ENCODE results near the gene TSPAN3.

Gene TSPAN3

GRCh38 chr15:77030048-77030927 is 40.6 kb downstream of the TSPAN3 start:
- Histone ChIP-seq H3K36me3 (ENCODE audit: insufficient read depth, low read length) (no peaks in the 10 kb centered on the region), H3K4me2 (ENCODE audit: low read length) (no peak overlapping the region), H3K9ac (ENCODE audit: low read depth, low read length) (no peak overlapping the region), H3K9me3 (replicated peaks; ENCODE audit: low read length) (no peaks in the 10 kb centered on the region), H3K4me1 (ENCODE audit: control insufficient read depth, insufficient read depth, low read length) (no peaks in the 10 kb centered on the region), H3K27me3 (ENCODE audit: control insufficient read depth, insufficient read depth, low read length) (peaks cover 2% of the 10 kb centered on the region), H3K4me3 (ENCODE audit: low read length) (no peak overlapping the region)

- H3K4me2 ChIP-seq (ENCODE audit: low read length): no peak overlapping the region
- no peaks in the 10 kb centered on the region for H3K4me1 ChIP-seq (ENCODE audit: control insufficient read depth, insufficient read depth, low read length)
- H3K9ac ChIP-seq (ENCODE audit: low read depth, low read length): no peak overlapping the region
- no peak overlapping the region for H3K4me3 ChIP-seq (ENCODE audit: low read length)
- H3K9me3 ChIP-seq (replicated peaks; ENCODE audit: low read length): no peaks in the 10 kb centered on the region
- H3K36me3 ChIP-seq (ENCODE audit: insufficient read depth, low read length): no peaks in the 10 kb centered on the region
- peaks cover 2% of the 10 kb centered on the region for H3K27me3 ChIP-seq (ENCODE audit: control insufficient read depth, insufficient read depth, low read length)
These were observed 41.5 kb downstream of the TSPAN3 start for GRCh38 chr15:77029166-77030047.

GRCh38 chr15:77028451-77029165 is 42.3 kb downstream of the TSPAN3 start:
- Histone ChIP-seq H3K36me3 (ENCODE audit: insufficient read depth, low read length) (no peaks in the 10 kb centered on the region), H3K4me1 (ENCODE audit: control insufficient read depth, insufficient read depth, low read length) (no peaks in the 10 kb centered on the region), H3K4me2 (ENCODE audit: low read length) (peak overlapping the region; percentile 19), H3K27me3 (ENCODE audit: control insufficient read depth, insufficient read depth, low read length) (peaks cover 2% of the 10 kb centered on the region), H3K9ac (ENCODE audit: low read depth, low read length) (no peak overlapping the region), H3K9me3 (replicated peaks; ENCODE audit: low read length) (no peaks in the 10 kb centered on the region), H3K4me3 (ENCODE audit: low read length) (peak overlapping the region; percentile 35)

GRCh38 chr15:77027697-77028450 is 43.0 kb downstream of the TSPAN3 start:
- H3K4me3 ChIP-seq (ENCODE audit: low read length): peak overlapping the region; percentile 35
- no peaks in the 10 kb centered on the region for H3K36me3 ChIP-seq (ENCODE audit: insufficient read depth, low read length)
- no peak overlapping the region for H3K9ac ChIP-seq (ENCODE audit: low read depth, low read length)

GRCh38 chr15:77027111-77027696 is 43.7 kb downstream of the TSPAN3 start:
- Histone ChIP-seq H3K36me3 (ENCODE audit: insufficient read depth, low read length) (no peaks in the 10 kb centered on the region), H3K4me2 (ENCODE audit: low read length) (no peak overlapping the region), H3K9me3 (replicated peaks; ENCODE audit: low read length) (no peaks in the 10 kb centered on the region), H3K4me3 (ENCODE audit: low read length) (no peak overlapping the region), H3K27me3 (ENCODE audit: control insufficient read depth, insufficient read depth, low read length) (peaks cover 2% of the 10 kb centered on the region), H3K9ac (ENCODE audit: low read depth, low read length) (no peak overlapping the region), H3K4me1 (ENCODE audit: control insufficient read depth, insufficient read depth, low read length) (peaks cover 5% of the 10 kb centered on the region)

More at GRCh38 chr15:77027697-77028450, 43.0 kb downstream of the TSPAN3 start:
- Histone ChIP-seq H3K4me1 (ENCODE audit: control insufficient read depth, insufficient read depth, low read length) (no peaks in the 10 kb centered on the region), H3K4me2 (ENCODE audit: low read length) (peak overlapping the region; percentile 19), H3K9me3 (replicated peaks; ENCODE audit: low read length) (no peaks in the 10 kb centered on the region), H3K27me3 (ENCODE audit: control insufficient read depth, insufficient read depth, low read length) (peaks cover 2% of the 10 kb centered on the region)

- Histone ChIP-seq H3K4me3 (ENCODE audit: low read length) (no peak overlapping the region), H3K4me1 (ENCODE audit: control insufficient read depth, insufficient read depth, low read length) (peaks cover 11% of the 10 kb centered on the region), H3K9ac (ENCODE audit: low read depth, low read length) (no peak overlapping the region), H3K4me2 (ENCODE audit: low read length) (no peak overlapping the region), H3K27me3 (ENCODE audit: control insufficient read depth, insufficient read depth, low read length) (peaks cover 2% of the 10 kb centered on the region), H3K36me3 (ENCODE audit: insufficient read depth, low read length) (no peaks in the 10 kb centered on the region), H3K9me3 (replicated peaks; ENCODE audit: low read length) (no peaks in the 10 kb centered on the region)
These were observed 44.3 kb downstream of the TSPAN3 start for GRCh38 chr15:77026501-77027110.

GRCh38 chr15:77025941-77026411 is 44.9 kb downstream of the TSPAN3 start:
- no peaks in the 10 kb centered on the region for H3K9me3 ChIP-seq (replicated peaks; ENCODE audit: low read length)
- peaks cover 2% of the 10 kb centered on the region for H3K27me3 ChIP-seq (ENCODE audit: control insufficient read depth, insufficient read depth, low read length)
- H3K4me2 ChIP-seq (ENCODE audit: low read length): no peak overlapping the region
- H3K9ac ChIP-seq (ENCODE audit: low read depth, low read length): no peak overlapping the region
- H3K4me1 ChIP-seq (ENCODE audit: control insufficient read depth, insufficient read depth, low read length): peaks cover 13% of the 10 kb centered on the region
- no peak overlapping the region for H3K4me3 ChIP-seq (ENCODE audit: low read length)
- H3K36me3 ChIP-seq (ENCODE audit: insufficient read depth, low read length): no peaks in the 10 kb centered on the region

GRCh38 chr15:77025083-77025901 is 45.6 kb downstream of the TSPAN3 start:
- H3K4me2 ChIP-seq (ENCODE audit: low read length): no peak overlapping the region
- H3K27me3 ChIP-seq (ENCODE audit: control insufficient read depth, insufficient read depth, low read length): peaks cover 2% of the 10 kb centered on the region
- peaks cover 13% of the 10 kb centered on the region for H3K4me1 ChIP-seq (ENCODE audit: control insufficient read depth, insufficient read depth, low read length)
- no peaks in the 10 kb centered on the region for H3K9me3 ChIP-seq (replicated peaks; ENCODE audit: low read length)
- no peak overlapping the region for H3K4me3 ChIP-seq (ENCODE audit: low read length)
- H3K9ac ChIP-seq (ENCODE audit: low read depth, low read length): no peak overlapping the region
- no peaks in the 10 kb centered on the region for H3K36me3 ChIP-seq (ENCODE audit: insufficient read depth, low read length)

GRCh38 chr15:77024273-77025082 is 46.4 kb downstream of the TSPAN3 start:
- Histone ChIP-seq H3K36me3 (ENCODE audit: insufficient read depth, low read length) (no peaks in the 10 kb centered on the region), H3K4me3 (ENCODE audit: low read length) (no peak overlapping the region), H3K9me3 (replicated peaks; ENCODE audit: low read length) (no peaks in the 10 kb centered on the region), H3K4me2 (ENCODE audit: low read length) (no peak overlapping the region), H3K4me1 (ENCODE audit: control insufficient read depth, insufficient read depth, low read length) (peaks cover 13% of the 10 kb centered on the region), H3K9ac (ENCODE audit: low read depth, low read length) (no peak overlapping the region), H3K27me3 (ENCODE audit: control insufficient read depth, insufficient read depth, low read length) (peaks cover 2% of the 10 kb centered on the region)
